Nephron progenitor cell (in vitro differentiated cells): ENCODE measurements around the gene PVALB.

Experiments
- DNase-seq: peaks from one replicate; pipeline ENCODE4 v3.0.0; 2021
- H3K27ac Mint-ChIP-seq: 2 replicates; pipeline ENCODE4 v1.8.0; 2021; ENCODE audit warnings: mild to moderate bottlenecking, moderate library complexity, mixed read lengths
- H3K27me3 Mint-ChIP-seq: 2 replicates; pipeline ENCODE4 v1.8.0; 2021; ENCODE audit warnings: mild to moderate bottlenecking, low read depth, mixed read lengths; ENCODE audit not compliant: poor library complexity
- H3K36me3 Mint-ChIP-seq: 2 replicates; pipeline ENCODE4 v1.8.0; 2021; ENCODE audit warnings: low read depth, mixed read lengths
- H3K4me1 Mint-ChIP-seq: 2 replicates; pipeline ENCODE4 v1.8.0; 2021; ENCODE audit warnings: mixed read lengths
- H3K4me3 Mint-ChIP-seq: 2 replicates; pipeline ENCODE4 v1.8.0; 2021; ENCODE audit warnings: mild to moderate bottlenecking, moderate library complexity, mixed read lengths
- H3K9me3 Mint-ChIP-seq: 2 replicates; pipeline ENCODE4 v1.8.0; 2021; ENCODE audit warnings: mild to moderate bottlenecking, moderate library complexity, mixed read lengths
- CTCF ChIP-seq: fragments of 200-600 bp; sonication (generic); IDR thresholded peaks from 2 replicates; pipeline ENCODE4 v1.5.0; 2021; ENCODE audit warnings: antibody characterized with exemption

The PVALB gene

GRCh38 chr22:36831206-36831605, 14.4 kb upstream of the PVALB start:
- H3K36me3 Mint-ChIP-seq: no peaks in the 10 kb centered on the region
- peaks cover 52% of the 10 kb centered on the region for H3K27me3 Mint-ChIP-seq
- no peak for TF ChIP-seq CTCF
- no peaks in the 10 kb centered on the region for H3K4me1 Mint-ChIP-seq
- H3K4me3 Mint-ChIP-seq: no peak overlapping the region
- no peaks in the 10 kb centered on the region for H3K9me3 Mint-ChIP-seq
- no peak for DNase-seq
- H3K27ac Mint-ChIP-seq: no peak overlapping the region

DNA sequence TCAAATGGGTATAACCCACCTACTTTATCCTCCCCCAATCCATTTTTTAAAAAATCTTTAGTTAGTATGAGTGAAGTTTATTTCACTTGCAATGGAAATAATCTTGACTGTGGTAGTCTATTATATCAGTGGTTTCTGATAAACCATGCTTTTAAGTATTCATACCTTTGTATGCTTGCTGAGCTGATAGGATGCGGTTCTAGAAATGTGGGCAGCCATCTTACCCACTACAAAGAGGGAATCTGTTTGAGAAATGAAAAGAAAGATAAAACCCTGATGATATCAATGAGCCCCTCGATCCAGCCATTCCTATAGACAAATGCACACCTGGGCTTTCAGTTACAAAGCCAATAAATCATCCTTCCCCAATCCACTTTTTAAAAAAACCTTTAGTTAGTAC, 13.8 kb upstream of the PVALB start:
- peaks cover 56% of the 10 kb centered on the region for H3K27me3 Mint-ChIP-seq
- H3K4me3 Mint-ChIP-seq: no peak overlapping the region
- no peak for TF ChIP-seq CTCF
- no peaks in the 10 kb centered on the region for H3K36me3 Mint-ChIP-seq
- no peak overlapping the region for H3K27ac Mint-ChIP-seq
- no peaks in the 10 kb centered on the region for H3K4me1 Mint-ChIP-seq
- H3K9me3 Mint-ChIP-seq: no peaks in the 10 kb centered on the region
- no peak for DNase-seq

GRCh38 chr22:36829370-36830002, 12.7 kb upstream of the PVALB start:
- Mint-ChIP-seq H3K27ac (no peak overlapping the region), H3K4me3 (no peak overlapping the region), H3K9me3 (no peaks in the 10 kb centered on the region), H3K27me3 (peaks cover 51% of the 10 kb centered on the region), H3K4me1 (no peaks in the 10 kb centered on the region), H3K36me3 (no peaks in the 10 kb centered on the region)
- DNase-seq: no peak
- no peak for TF ChIP-seq CTCF

DNA sequence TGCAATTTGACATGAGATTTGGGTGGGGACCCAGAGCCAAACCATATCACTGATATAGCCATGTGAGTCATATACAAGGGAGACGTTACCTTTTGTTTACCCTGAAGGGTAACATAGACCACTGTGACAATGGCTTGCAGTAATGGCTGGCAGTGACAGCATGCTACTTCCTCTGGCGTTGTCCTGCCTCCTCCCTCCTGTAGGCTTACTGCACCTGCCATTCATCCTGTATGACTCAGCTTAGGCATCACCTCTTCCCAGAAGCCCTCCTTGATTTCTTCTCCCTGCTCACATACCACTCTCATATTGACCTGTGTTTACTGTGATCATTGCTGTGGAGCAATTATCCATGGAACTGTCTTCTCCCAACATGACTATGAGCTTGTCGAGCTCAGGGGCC, 12.0 kb upstream of the PVALB start:
- Mint-ChIP-seq H3K27me3 (peaks cover 50% of the 10 kb centered on the region), H3K9me3 (no peaks in the 10 kb centered on the region), H3K27ac (no peak overlapping the region), H3K36me3 (no peaks in the 10 kb centered on the region), H3K4me3 (no peak overlapping the region), H3K4me1 (no peaks in the 10 kb centered on the region)
- TF ChIP-seq CTCF: no peak
- no peak for DNase-seq

DNA sequence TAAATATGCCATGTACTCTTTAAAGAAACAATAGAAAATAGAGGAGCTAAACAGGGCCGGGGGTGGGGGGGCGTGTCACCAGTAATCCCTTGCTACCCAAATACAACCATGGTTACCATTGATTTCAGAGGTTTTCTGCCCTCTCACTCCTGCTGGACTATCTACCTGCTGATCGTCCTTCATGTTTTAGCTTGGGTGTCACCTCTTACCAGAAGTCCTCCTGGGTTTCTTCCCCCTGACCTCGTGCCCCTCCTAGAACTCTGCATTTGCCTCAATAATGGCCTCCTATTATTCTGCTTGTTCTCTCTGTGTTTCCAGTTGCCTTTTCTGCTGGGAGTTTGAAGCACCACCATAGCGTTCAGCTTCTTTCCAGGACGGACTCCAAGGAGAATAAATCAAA, 9.4 kb upstream of the PVALB start:
- Mint-ChIP-seq H3K4me1 (peaks cover 4% of the 10 kb centered on the region), H3K27ac (no peak overlapping the region), H3K27me3 (peaks cover 36% of the 10 kb centered on the region), H3K36me3 (no peaks in the 10 kb centered on the region), H3K4me3 (no peak overlapping the region), H3K9me3 (no peaks in the 10 kb centered on the region)
- no peak for TF ChIP-seq CTCF
- no peak for DNase-seq

DNA sequence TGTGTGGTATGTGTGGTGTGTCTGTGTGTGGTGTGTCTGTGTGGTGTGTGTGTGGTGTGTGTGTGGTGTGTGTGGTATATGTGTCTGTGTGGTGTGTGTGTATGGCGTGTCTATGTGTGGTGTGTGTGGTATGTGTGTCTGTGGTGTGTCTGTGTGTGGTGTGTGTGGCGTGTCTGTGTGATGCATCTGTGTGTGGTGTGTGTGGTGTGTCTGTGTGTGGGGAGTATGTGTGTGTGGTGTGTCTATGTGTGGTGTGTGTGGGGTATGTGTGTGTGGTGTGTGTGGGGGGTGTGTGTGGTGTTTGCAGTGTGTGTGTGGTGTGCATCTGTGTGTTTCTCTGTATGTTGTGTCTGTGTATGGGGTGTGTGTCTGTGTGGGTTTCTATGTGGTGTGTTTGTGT, 7.8 kb upstream of the PVALB start:
- Mint-ChIP-seq H3K9me3 (no peaks in the 10 kb centered on the region), H3K27me3 (peaks cover 45% of the 10 kb centered on the region), H3K4me1 (peaks cover 7% of the 10 kb centered on the region), H3K36me3 (no peaks in the 10 kb centered on the region), H3K4me3 (no peak overlapping the region), H3K27ac (no peak overlapping the region)
- DNase-seq: no peak
- TF ChIP-seq CTCF: no peak
